ENCODE results near the gene CCDC149. TPM values are rescaled to one million over a fixed set of nuclear protein-coding genes. Genes with fewer than 3 reads are reported as not detected.

Gene CCDC149
- total and polyA plus RNA-seq, 2 of the 4 experiments (the other 2 are of a cell fraction): 6.7 to 7.0 TPM

DNA sequence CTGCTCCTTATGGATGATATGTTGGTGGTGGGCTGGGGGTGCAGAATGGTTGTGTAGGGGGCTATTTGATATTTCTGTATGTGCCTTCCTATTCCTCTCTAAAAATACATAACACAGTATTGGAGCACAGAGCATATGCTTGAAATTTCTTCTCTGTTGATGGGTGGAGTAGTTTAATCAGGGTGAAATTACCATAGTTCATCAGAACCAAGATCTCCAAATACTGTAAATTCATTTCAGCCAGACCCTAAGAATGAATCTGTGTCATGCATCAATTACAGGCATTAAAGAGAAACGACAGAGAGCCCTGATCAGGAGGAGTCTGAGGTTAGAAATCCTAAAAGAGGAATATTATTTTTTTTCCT, 25.1 kb upstream of the CCDC149 start:
- dilution Hi-C loops (cut with HindIII; ENCODE audit: low sequenced_read_pairs, unreplicated experiment) (no loop called here), in situ Hi-C loops (cut with MboI; ENCODE audit: low sequenced_read_pairs) (no loop called here), intact Hi-C loops (cut with micrococcal nuclease) (no loop called here)
- no CpG with 5 or more reads among the region's 1 CpG for WGBS, 2 experiments (ENCODE audit: extremely low coverage in 2 of 2, insufficient read length in 1 of 2)
- H2AFZ ChIP-seq (replicated peaks; ENCODE audit: low read length, poor library complexity): no peak overlapping the region
- H3K56ac ChIP-seq (ENCODE audit: extremely low read depth, insufficient read depth, low read length): no peak overlapping the region
- no TSS peak for BruUV-seq (replicated peaks)
- H2AK5ac ChIP-seq (ENCODE audit: low read depth, low read length): no peak overlapping the region
- no peak overlapping the region for H3K23ac ChIP-seq (ENCODE audit: low read depth, low read length)
- H3K79me1 ChIP-seq (ENCODE audit: low read depth in 1 of 2, low read length in 2 of 2): no peaks in the 10 kb centered on the region
- DNase-seq (no peak), ATAC-seq (ENCODE audit: low read depth) (no peak)
- peaks cover 11% of the 10 kb centered on the region for H3K9me3 ChIP-seq (ENCODE audit: control insufficient read depth, insufficient read depth, low read length)
- CTCF ChIA-PET: no interaction called here
- POLR2A ChIA-PET (ENCODE audit: unreplicated experiment): no interaction called here
- H3K14ac ChIP-seq (replicated peaks; ENCODE audit: low read depth, low read length): no peak overlapping the region
- peaks cover 2% of the 10 kb centered on the region; the same call in 1 of the 2 replicates for H3K27me3 ChIP-seq (ENCODE audit: control insufficient read depth, insufficient read depth, low read length)
- H3K27ac ChIP-seq (ENCODE audit: insufficient read depth, low read length): no peak overlapping the region
- no peak overlapping the region for H2AK9ac ChIP-seq (replicated peaks; ENCODE audit: low read depth, low read length, poor library complexity)
- TF ChIP-seq RCOR1 (IDR thresholded peaks at IDR 0.05; ENCODE audit: insufficient replicate concordance, low read length) (no peak), USF2 (IDR thresholded peaks at IDR 0.05; ENCODE audit: low read depth, low read length) (no peak), MAFK (IDR thresholded peaks at IDR 0.05; ENCODE audit: low read depth, low read length) (no peak), SMC3 (IDR thresholded peaks at IDR 0.05; ENCODE audit: low read depth, low read length) (no peak), ELK1 (IDR thresholded peaks at IDR 0.05; ENCODE audit: borderline replicate concordance, low read depth, low read length) (no peak), RAD21 (IDR thresholded peaks at IDR 0.05; ENCODE audit: low read length) (no peak), CEBPB (IDR thresholded peaks at IDR 0.05; ENCODE audit: low read depth, low read length) (no peak), BHLHE40 (IDR thresholded peaks at IDR 0.05; ENCODE audit: low read depth, low read length) (no peak), NFE2L2 (IDR thresholded peaks at IDR 0.05; ENCODE audit: low read depth, low read length) (no peak), CHD1 (IDR thresholded peaks at IDR 0.05; ENCODE audit: low read depth, low read length) (no peak), POLR2A (IDR thresholded peaks at IDR 0.05; ENCODE audit: low read depth, low read length) (no peak), FOS (IDR thresholded peaks at IDR 0.05; ENCODE audit: low read depth, low read length) (no peak), MXI1 (IDR thresholded peaks at IDR 0.05; ENCODE audit: borderline replicate concordance, low read depth, low read length) (no peak), MAZ (IDR thresholded peaks at IDR 0.05; ENCODE audit: borderline replicate concordance, low read depth, low read length) (no peak), RFX5 (IDR thresholded peaks at IDR 0.05; ENCODE audit: low read depth, low read length) (no peak)
- TF ChIP-seq, protein P1, sequence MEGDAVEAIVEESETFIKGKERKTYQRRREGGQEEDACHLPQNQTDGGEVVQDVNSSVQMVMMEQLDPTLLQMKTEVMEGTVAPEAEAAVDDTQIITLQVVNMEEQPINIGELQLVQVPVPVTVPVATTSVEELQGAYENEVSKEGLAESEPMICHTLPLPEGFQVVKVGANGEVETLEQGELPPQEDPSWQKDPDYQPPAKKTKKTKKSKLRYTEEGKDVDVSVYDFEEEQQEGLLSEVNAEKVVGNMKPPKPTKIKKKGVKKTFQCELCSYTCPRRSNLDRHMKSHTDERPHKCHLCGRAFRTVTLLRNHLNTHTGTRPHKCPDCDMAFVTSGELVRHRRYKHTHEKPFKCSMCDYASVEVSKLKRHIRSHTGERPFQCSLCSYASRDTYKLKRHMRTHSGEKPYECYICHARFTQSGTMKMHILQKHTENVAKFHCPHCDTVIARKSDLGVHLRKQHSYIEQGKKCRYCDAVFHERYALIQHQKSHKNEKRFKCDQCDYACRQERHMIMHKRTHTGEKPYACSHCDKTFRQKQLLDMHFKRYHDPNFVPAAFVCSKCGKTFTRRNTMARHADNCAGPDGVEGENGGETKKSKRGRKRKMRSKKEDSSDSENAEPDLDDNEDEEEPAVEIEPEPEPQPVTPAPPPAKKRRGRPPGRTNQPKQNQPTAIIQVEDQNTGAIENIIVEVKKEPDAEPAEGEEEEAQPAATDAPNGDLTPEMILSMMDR (conservative IDR thresholded peaks at IDR 0.05; ENCODE audit: low read depth, low read length): no peak
- no peak overlapping the region for H3K18ac ChIP-seq (ENCODE audit: low read depth, low read length)
- no peak overlapping the region for H3K9ac ChIP-seq (ENCODE audit: low read depth, low read length)
- no peak overlapping the region for H2BK15ac ChIP-seq (ENCODE audit: low read depth, low read length)
- no peak overlapping the region for H4K91ac ChIP-seq (ENCODE audit: insufficient read depth, low read depth, low read length)
- H4K20me1 ChIP-seq (ENCODE audit: insufficient read depth, low read length): no peaks in the 10 kb centered on the region
- no peak overlapping the region for H2BK20ac ChIP-seq (ENCODE audit: low read depth, low read length)
- H2BK120ac ChIP-seq (ENCODE audit: low read depth, low read length): no peak overlapping the region
- no peak overlapping the region for H2BK5ac ChIP-seq (ENCODE audit: low read depth, low read length, poor library complexity, severe bottlenecking)
- H3K36me3 ChIP-seq (ENCODE audit: control insufficient read depth, insufficient read depth, low read length): no peaks in the 10 kb centered on the region
- no peak overlapping the region for H4K5ac ChIP-seq (ENCODE audit: low read depth, low read length)
- no peaks in the 10 kb centered on the region for H3K9me1 ChIP-seq (ENCODE audit: insufficient read depth, low read length)
- H3K4ac ChIP-seq (ENCODE audit: low read depth, low read length): no peak overlapping the region
- H3K4me1 ChIP-seq (ENCODE audit: control insufficient read depth, insufficient read depth, low read length): no peaks in the 10 kb centered on the region
- H4K8ac ChIP-seq (ENCODE audit: low read depth in 2 of 2, low read length in 2 of 2): no peak overlapping the region
- no peak overlapping the region for H3K4me2 ChIP-seq (ENCODE audit: low read depth, low read length)
- no peak overlapping the region for H3K4me3 ChIP-seq (ENCODE audit: insufficient read depth, low read depth, low read length)

Measured in IMR-90 (cell line).